ENCODE results near the gene STK24. TPM values are rescaled to one million over a fixed set of nuclear protein-coding genes. Genes with fewer than 3 reads are reported as not detected.

Gene STK24
- total and polyA plus RNA-seq, 10 of the 15 experiments (the other 5 are each of a cell fraction or from before 2014, with no cell fraction given): 7.5 to 115 (median 52.9) TPM

- TF ChIP-seq REST (IDR thresholded peaks at IDR 0.05; ENCODE audit: low read depth, low read length) (no peak), CBFB (IDR thresholded peaks at IDR 0.05; ENCODE audit: low read depth) (no peak), ZBTB11 (CRISPR knock-in tag; IDR thresholded peaks at IDR 0.05) (no peak), ATF2 (IDR thresholded peaks at IDR 0.05; ENCODE audit: low read length) (no peak), MEF2B (IDR thresholded peaks at IDR 0.05; ENCODE audit: partially characterized antibody, poor library complexity, severe bottlenecking) (no peak), ATF3 (IDR thresholded peaks at IDR 0.05; ENCODE audit: borderline replicate concordance, extremely low read depth, low read depth, low read length) (no peak), SREBF2 (IDR thresholded peaks at IDR 0.05; ENCODE audit: low read length) (no peak), SMAD1 (IDR thresholded peaks at IDR 0.05; ENCODE audit: low read depth, partially characterized antibody) (no peak), ZBTB4 (CRISPR knock-in tag; IDR thresholded peaks at IDR 0.05) (no peak), EGR1 (IDR thresholded peaks at IDR 0.05; ENCODE audit: borderline replicate concordance in 1 of 2, low read depth in 2 of 2, low read length in 2 of 2) (no peak), MTA3 (IDR thresholded peaks at IDR 0.05; ENCODE audit: borderline replicate concordance, low read length) (no peak), BCLAF1 (IDR thresholded peaks at IDR 0.05) (no peak)
These were observed 153.5 kb downstream of the STK24 start (continued) for GRCh38 chr13:98423417-98423816.
